ENCODE results near the gene TMEM191C. TPM values are rescaled to one million over a fixed set of nuclear protein-coding genes. Genes with fewer than 3 reads are reported as not detected.
A peak's percentile ranks its signal among the peaks of the same experiment; 100 is the strongest.
"Not testable (repeated sequence)": the region's sequence is repeated elsewhere in the genome, so short reads cannot be mapped to it uniquely, and the experiment has no call there.

The TMEM191C gene
- total RNA-seq, 1 donor from 2014 or later = 0.54 TPM

DNA sequence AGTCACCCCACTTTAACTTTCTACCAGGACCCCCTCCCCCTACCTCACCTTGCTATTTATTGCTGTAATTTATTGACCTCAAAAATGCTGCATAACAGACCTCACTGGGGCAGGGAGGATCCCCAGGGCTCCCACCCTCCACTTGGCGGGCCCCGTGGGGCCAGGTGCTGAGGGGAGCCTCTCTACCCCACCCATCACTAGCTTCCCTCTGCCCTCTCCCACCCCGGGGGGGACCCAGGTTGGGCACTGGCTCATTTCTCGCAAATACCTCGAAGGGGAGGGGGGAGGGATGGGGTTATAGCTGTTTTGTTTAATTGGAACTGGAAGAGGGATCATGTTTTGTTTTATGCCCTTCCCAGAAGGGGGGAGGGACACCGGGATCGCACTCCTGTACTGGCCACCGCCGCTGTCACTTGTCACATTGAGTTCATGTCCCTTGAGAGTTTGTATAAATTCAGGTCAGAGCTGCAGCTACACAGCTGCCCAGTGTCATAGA lies 16.3 kb upstream of the TMEM191C start:
- Mint-ChIP-seq H3K4me3 (no peak overlapping the region), H3K4me1 (no peaks in the 10 kb centered on the region), H3K27me3 (no peaks in the 10 kb centered on the region), H3K9me3 (no peaks in the 10 kb centered on the region), H3K27ac (no peak overlapping the region), H3K36me3 (ENCODE audit: low read depth) (no peaks in the 10 kb centered on the region)
- peak; percentile 31 for DNase-seq
- intact Hi-C loops (cut with micrococcal nuclease) = no loop called here

DNA sequence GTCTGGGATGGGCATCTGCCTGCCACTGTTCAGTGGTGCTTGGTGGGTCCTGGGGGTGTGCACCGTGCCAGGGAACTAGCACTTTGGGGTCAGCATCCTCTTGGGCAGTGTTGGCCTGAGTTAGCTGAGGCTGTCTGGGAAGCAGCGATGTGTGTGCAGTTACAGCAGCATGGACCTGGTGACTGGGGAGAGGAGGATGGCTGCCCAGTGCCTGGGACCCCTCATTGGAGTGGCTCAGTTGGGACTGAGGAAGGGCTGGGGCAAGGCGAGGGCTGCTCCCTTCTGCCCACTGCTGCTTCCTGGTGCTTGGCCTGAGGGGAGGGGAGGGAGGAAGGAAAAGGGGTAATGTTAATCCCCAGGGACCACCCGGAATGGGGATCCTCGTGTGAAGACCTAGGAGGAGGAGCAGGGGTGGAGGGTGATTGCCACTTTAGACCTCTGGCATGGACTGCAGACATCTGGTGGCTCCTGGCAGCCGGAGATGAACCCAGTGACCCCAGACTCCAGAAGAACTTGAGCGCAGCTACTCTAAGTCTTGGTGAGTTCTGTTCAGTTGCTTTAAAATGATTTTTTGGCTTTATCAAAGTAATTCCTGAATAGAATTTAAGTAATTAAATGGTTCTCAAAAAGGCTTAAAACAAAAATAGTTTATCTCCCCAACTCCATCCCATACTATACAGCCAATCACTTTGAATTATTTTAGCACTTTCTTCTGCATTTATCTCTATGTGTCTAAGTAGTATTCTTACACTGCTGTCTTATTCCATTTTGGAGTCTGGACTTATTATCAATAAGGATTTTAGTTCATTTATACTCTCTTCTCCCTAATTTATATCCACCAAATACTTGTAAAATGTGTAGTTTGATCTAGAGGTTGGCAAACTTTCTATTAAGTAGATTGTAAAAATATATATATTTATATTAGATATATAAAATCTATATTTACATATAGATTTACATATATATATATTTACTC lies 15.4 kb upstream of the TMEM191C start:
- intact Hi-C loops (cut with micrococcal nuclease) = no loop called here
- peak; percentile 47 for DNase-seq
- Mint-ChIP-seq H3K4me1 (no peaks in the 10 kb centered on the region), H3K27ac (no peak overlapping the region), H3K27me3 (no peaks in the 10 kb centered on the region), H3K36me3 (ENCODE audit: low read depth) (no peaks in the 10 kb centered on the region), H3K4me3 (no peak overlapping the region), H3K9me3 (no peaks in the 10 kb centered on the region)

DNA sequence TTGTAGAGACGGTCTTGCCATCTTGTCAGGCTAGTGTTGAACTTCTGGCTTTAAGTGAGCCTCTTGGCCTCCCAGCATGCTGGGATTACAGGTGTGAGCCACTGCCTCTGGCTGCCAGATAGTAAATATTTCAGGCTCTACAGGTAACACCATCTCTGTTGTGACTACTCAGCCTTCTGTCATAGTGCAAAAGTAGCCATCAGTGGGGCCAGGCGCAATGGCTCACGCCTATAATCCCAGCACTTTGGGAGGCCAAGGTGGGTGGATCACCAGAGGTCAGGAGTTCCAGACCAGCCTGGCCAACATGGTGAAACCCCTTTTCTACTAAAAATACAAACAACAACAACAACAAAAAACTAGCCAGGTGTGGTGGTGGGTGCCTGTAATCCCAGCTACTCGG lies 14.5 kb upstream of the TMEM191C start:
- H3K27ac Mint-ChIP-seq; H3K4me1 Mint-ChIP-seq; intact Hi-C loops (cut with micrococcal nuclease): not testable (repeated sequence)

GRCh38 chr22:21454998-21455333 lies 12.2 kb upstream of the TMEM191C start:
- DNase-seq = peak; percentile 30
- H3K9me3 Mint-ChIP-seq; H3K27ac Mint-ChIP-seq; H3K4me3 Mint-ChIP-seq; H3K36me3 Mint-ChIP-seq (ENCODE audit: low read depth); H3K4me1 Mint-ChIP-seq; H3K27me3 Mint-ChIP-seq; intact Hi-C loops (cut with micrococcal nuclease): not testable (repeated sequence)

More for the DNA sequence above, 14.5 kb upstream of the TMEM191C start:
- H3K9me3 Mint-ChIP-seq; H3K4me3 Mint-ChIP-seq; H3K27me3 Mint-ChIP-seq; DNase-seq; H3K36me3 Mint-ChIP-seq (ENCODE audit: low read depth): not testable (repeated sequence)

- no peaks in the 10 kb centered on the region for H3K4me1 Mint-ChIP-seq
- no peaks in the 10 kb centered on the region for H3K27me3 Mint-ChIP-seq
- no peaks in the 10 kb centered on the region for H3K36me3 Mint-ChIP-seq (ENCODE audit: low read depth)
- no peak overlapping the region for H3K27ac Mint-ChIP-seq
- intact Hi-C loops (cut with micrococcal nuclease) = no loop called here
- DNase-seq = peak; percentile 46
- no peak overlapping the region for H3K4me3 Mint-ChIP-seq
- no peaks in the 10 kb centered on the region for H3K9me3 Mint-ChIP-seq
Observed at GRCh38 chr22:21455334-21456089, 11.7 kb upstream of the TMEM191C start.

GRCh38 chr22:21457023-21457787 lies 10.0 kb upstream of the TMEM191C start:
- peak; percentile 49 for DNase-seq
- Mint-ChIP-seq H3K27ac (no peak overlapping the region), H3K9me3 (no peaks in the 10 kb centered on the region), H3K4me3 (no peak overlapping the region), H3K36me3 (ENCODE audit: low read depth) (no peaks in the 10 kb centered on the region), H3K27me3 (no peaks in the 10 kb centered on the region), H3K4me1 (no peaks in the 10 kb centered on the region)
- intact Hi-C loops (cut with micrococcal nuclease) = no loop called here

- intact Hi-C loops (cut with micrococcal nuclease); H3K36me3 Mint-ChIP-seq (ENCODE audit: low read depth); H3K9me3 Mint-ChIP-seq; DNase-seq; H3K27me3 Mint-ChIP-seq; H3K27ac Mint-ChIP-seq; H3K4me1 Mint-ChIP-seq; H3K4me3 Mint-ChIP-seq: not testable (repeated sequence)
Observed at GRCh38 chr22:21462672-21463071, 4.5 kb upstream of the TMEM191C start.

GRCh38 chr22:21468194-21469096 lies 1.3 kb downstream of the TMEM191C start:
- H3K9me3 Mint-ChIP-seq; H3K4me1 Mint-ChIP-seq; H3K27me3 Mint-ChIP-seq; H3K36me3 Mint-ChIP-seq (ENCODE audit: low read depth); intact Hi-C loops (cut with micrococcal nuclease): not testable (repeated sequence)
- peak overlapping the region; percentile 89 for H3K27ac Mint-ChIP-seq
- peak overlapping the region; percentile 85 for H3K4me3 Mint-ChIP-seq
- peak; percentile 95 for DNase-seq

DNA sequence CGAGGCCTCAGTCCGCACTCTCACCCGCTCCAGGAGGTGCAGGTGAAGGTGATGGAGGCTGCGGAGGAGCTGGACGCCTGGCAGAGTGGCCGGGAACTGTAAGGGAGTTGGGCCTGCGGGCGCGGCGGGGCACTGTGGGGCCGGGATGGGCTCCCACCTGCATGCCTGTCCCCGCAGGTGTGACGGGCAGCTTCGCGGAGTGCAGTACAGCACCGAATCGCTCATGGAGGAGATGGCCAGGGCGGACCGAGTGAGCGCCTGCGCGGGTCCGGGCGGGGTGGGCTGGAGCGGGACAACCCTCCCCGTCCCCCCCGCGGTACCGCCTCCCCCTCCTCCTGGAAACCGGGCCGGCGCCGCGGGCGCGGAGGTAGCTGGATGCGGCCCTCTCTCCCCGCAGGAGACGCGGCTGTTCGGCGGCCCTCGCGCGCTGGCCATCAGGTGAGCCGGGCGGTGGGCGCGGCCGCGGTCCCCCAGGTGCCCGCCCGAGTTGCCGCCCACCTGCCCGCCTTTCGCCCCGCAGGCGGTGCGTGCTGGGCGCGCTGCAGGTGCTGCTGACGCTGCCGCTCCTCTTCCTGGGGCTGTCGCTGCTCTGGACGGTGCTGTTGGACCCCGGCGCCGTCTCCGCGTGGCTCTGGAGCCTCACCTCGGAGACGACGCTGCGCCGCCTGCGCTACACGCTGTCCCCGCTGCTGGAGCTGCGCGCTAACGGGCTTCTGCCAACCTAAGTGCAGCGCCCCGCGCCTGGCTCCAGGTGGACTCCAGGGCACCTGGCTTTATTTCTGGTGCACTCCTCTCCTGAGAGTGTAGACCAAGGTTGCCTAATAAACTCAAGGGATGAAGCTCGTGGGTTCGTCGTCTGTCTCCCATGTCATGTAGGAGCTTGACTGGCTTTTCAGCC lies 2.2 kb downstream of the TMEM191C start:
- H3K27me3 Mint-ChIP-seq; intact Hi-C loops (cut with micrococcal nuclease); H3K4me1 Mint-ChIP-seq; H3K4me3 Mint-ChIP-seq; H3K9me3 Mint-ChIP-seq; H3K36me3 Mint-ChIP-seq (ENCODE audit: low read depth); H3K27ac Mint-ChIP-seq: not testable (repeated sequence)
- DNase-seq = peak; percentile 59

DNA sequence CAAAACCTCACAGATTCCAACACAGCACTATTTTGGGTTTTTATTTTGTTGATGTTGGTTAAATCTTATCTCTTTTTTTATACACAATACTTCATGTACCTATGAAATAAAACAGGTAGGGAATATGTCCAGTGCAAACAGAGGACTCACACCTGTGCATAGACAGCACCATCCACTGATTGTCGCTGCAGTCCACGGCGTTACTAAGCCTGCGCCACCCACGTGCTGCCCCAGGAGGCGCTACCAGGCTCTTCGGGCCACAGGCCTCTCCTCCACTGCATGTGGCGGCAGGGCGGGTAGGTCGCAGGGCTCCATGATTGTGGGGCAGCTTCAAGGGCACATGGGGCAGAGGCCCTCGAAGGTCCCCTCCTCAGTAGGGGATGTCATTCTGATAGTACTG lies 5.8 kb downstream of the TMEM191C start:
- H3K27ac Mint-ChIP-seq; H3K36me3 Mint-ChIP-seq (ENCODE audit: low read depth); intact Hi-C loops (cut with micrococcal nuclease); H3K4me1 Mint-ChIP-seq; H3K4me3 Mint-ChIP-seq; H3K27me3 Mint-ChIP-seq; H3K9me3 Mint-ChIP-seq; DNase-seq: not testable (repeated sequence)

GRCh38 chr22:21473664-21474063 lies 6.5 kb downstream of the TMEM191C start:
- intact Hi-C loops (cut with micrococcal nuclease); H3K36me3 Mint-ChIP-seq (ENCODE audit: low read depth): not testable (repeated sequence)

DNA sequence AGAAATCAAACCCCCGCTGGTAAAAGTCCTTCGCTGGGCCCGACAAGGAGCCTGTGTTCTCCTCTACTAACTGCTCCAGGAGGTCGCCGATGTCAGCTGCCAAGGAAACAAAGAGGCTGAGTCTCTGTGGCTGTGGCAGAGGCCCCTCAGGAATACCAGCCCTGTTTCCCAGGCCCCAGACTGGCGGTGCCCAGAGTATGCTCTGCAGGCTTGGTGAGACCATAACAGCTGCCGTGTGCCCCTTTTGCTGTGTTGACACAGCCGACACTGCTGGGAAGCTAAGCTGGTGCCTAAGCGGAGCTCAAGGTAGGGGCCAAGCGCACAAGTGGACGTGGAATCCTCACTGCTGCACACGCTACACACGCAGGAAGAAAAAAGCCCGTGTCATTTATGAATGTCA lies 16.9 kb downstream of the TMEM191C start:
- H3K4me1 Mint-ChIP-seq; H3K27ac Mint-ChIP-seq; H3K9me3 Mint-ChIP-seq; H3K27me3 Mint-ChIP-seq; H3K36me3 Mint-ChIP-seq (ENCODE audit: low read depth); H3K4me3 Mint-ChIP-seq; intact Hi-C loops (cut with micrococcal nuclease): not testable (repeated sequence)
- peak; percentile 15 for DNase-seq

More at GRCh38 chr22:21473664-21474063, 6.5 kb downstream of the TMEM191C start:
- H3K27me3 Mint-ChIP-seq, H3K27ac Mint-ChIP-seq, DNase-seq, H3K9me3 Mint-ChIP-seq, H3K4me3 Mint-ChIP-seq, H3K4me1 Mint-ChIP-seq: not testable (repeated sequence)
